ENCODE measurements around the gene SDR9C7.
"Not testable (repeated sequence)": the region's sequence is repeated elsewhere in the genome, so short reads cannot be mapped to it uniquely, and the experiment has no call there.

SDR9C7 gene

GRCh38 chr12:56880125-56880992 is 53.8 kb downstream of the SDR9C7 start:
- Mint-ChIP-seq H3K36me3 (ENCODE audit: low read depth) (no peaks in the 10 kb centered on the region), H3K27me3 (ENCODE audit: low read depth) (no peaks in the 10 kb centered on the region), H3K4me3 (no peak overlapping the region), H3K27ac (no peak overlapping the region), H3K4me1 (ENCODE audit: low read depth) (no peaks in the 10 kb centered on the region), H3K9me3 (peaks cover 12% of the 10 kb centered on the region)

DNA sequence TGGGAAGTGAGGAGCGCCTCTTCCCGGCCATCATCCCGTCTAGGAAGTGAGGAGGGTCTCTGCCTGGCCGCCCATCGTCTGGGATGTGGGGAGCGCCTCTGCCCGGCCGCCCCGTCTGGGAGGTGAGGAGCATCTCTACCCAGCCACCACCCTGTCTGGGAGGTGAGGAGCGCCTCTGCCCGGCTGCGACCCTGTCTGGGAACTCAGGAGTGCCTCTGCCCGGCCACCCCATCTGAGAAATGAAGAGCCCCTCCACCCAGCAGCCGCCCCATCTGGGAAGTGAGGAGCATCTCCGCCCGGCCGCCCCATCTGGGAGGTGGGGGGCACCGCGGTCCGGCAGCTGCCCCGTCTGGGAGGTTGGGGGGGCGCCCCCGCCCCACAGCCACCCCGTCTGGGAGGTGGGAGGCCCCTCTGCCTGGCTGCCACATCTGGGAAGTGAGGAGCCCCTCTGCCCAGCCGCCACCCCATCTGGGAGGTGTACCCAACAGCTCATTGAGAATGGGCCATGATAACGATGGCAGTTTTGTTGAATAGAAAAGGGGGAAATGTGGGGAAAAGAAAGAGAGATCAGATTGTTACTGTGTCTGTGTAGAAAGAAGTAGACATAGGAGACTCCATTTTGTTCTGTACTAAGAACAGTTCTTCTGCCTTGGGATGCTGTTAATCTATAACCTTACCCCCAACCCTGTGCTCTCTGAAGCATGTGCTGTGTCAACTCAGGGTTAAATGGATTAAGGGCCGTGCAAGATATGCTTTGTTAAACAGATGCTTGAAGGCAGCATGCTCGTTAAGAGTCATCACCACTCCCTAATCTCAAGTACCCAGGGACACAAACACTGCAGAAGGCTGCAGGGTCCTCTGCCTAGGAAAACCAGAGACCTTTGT is 54.7 kb downstream of the SDR9C7 start:
- not testable (repeated sequence) for H3K4me1 Mint-ChIP-seq (ENCODE audit: low read depth); H3K27me3 Mint-ChIP-seq (ENCODE audit: low read depth); H3K4me3 Mint-ChIP-seq; H3K27ac Mint-ChIP-seq; H3K36me3 Mint-ChIP-seq (ENCODE audit: low read depth)
- H3K9me3 Mint-ChIP-seq: peaks cover 12% of the 10 kb centered on the region

DNA sequence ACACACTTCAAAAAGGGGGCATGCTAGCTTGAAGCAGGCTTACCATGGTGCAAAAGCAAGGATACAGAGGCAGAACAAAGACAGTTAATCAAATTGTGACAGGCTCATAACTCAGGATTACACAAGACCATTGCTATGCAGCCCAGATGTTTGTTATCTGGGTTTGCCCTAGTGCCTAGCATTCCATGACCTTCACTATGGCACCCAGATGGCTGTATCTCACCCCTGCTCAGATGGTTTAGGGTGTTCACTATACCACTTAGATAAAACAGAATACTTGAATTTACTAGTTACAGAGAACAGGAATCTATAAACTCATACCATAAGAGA is 56.2 kb downstream of the SDR9C7 start:
- peaks cover 10% of the 10 kb centered on the region for H3K9me3 Mint-ChIP-seq
- no peaks in the 10 kb centered on the region for H3K27me3 Mint-ChIP-seq (ENCODE audit: low read depth)
- no peaks in the 10 kb centered on the region for H3K36me3 Mint-ChIP-seq (ENCODE audit: low read depth)
- H3K4me3 Mint-ChIP-seq: no peak overlapping the region
- H3K4me1 Mint-ChIP-seq (ENCODE audit: low read depth): no peaks in the 10 kb centered on the region
- no peak overlapping the region for H3K27ac Mint-ChIP-seq

DNA sequence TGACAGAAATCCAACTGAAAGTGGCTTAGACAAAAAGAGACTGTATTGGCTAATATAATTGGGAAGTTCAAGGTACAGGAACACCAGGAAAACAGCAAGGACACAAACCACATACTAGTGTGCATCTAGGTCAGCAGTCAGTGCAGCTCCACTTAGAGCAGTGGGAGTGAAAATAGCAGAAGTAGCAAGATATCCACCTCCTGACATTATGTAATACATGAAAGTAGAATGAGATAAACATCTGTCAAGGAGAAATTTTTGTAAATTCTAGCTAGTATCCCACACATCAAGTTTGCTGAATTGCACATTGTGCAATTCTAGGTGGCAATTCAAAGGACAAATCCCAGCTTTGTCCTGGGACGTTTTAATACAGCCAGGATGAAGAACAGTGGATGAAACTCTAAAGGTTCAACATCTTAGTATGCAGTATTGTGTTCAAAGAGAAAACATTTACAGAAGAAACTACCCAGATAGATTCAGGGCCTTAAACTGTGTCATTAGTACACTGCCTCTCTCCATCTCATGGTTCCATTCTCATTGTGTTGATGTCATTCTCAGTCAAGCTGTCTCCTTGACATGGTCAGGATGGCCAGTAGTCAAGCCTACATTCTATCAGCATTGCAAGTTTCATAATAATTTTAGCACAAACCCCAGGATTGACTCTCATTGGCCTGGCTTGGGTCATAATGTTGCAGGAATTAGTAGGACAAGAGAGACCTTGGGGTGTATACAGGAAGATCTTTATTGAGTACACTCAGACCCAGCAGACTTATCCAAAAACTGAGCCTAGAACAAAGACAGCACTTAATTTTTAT is 56.8 kb downstream of the SDR9C7 start:
- Mint-ChIP-seq H3K4me1 (ENCODE audit: low read depth) (no peaks in the 10 kb centered on the region), H3K27me3 (ENCODE audit: low read depth) (no peaks in the 10 kb centered on the region), H3K27ac (no peak overlapping the region), H3K4me3 (no peak overlapping the region), H3K36me3 (ENCODE audit: low read depth) (no peaks in the 10 kb centered on the region), H3K9me3 (peaks cover 10% of the 10 kb centered on the region)

DNA sequence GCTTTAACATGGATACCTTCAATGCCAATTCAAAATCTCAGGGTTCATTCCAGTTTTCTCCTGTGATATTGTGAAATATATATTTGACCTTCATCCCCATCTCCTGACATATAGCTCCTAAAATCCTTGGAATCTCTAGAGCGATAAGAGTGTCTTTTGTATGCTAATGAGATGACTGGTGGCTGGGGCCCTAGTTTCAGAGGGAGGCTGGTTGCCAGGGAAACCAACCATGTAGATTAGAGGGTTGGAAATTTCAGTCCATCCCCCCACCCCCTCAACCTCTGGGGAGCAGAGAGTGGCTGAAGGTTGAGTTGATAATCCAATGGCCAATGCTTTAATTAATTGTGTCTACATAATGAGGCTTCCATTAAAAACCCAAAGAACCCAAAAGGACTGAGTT is 59.4 kb downstream of the SDR9C7 start:
- H3K27me3 Mint-ChIP-seq (ENCODE audit: low read depth): no peaks in the 10 kb centered on the region
- no peak overlapping the region for H3K4me3 Mint-ChIP-seq
- H3K36me3 Mint-ChIP-seq (ENCODE audit: low read depth): no peaks in the 10 kb centered on the region
- no peaks in the 10 kb centered on the region for H3K9me3 Mint-ChIP-seq
- no peaks in the 10 kb centered on the region for H3K4me1 Mint-ChIP-seq (ENCODE audit: low read depth)
- no peak overlapping the region for H3K27ac Mint-ChIP-seq

DNA sequence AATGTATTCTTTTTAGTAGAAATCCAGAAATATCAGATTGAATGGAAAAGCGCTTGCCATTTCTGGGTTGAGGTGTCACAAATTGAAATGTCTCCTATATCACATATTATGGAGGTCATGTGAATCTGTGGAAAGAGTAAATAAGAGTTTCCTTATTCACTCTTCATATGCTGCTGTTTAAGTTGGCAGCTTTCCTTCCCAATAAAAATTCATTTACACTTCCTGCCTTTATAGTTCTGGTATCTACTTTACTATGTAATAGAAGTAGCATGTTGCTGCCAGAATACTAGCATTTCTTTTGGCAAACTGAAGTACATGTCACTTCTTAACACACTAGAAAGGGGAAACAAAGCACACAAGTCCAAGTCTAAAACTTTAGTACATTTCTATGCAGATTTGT is 60.8 kb downstream of the SDR9C7 start:
- Mint-ChIP-seq H3K36me3 (ENCODE audit: low read depth) (no peaks in the 10 kb centered on the region), H3K4me1 (ENCODE audit: low read depth) (no peaks in the 10 kb centered on the region), H3K9me3 (peaks cover 8% of the 10 kb centered on the region), H3K27ac (no peak overlapping the region), H3K4me3 (no peak overlapping the region), H3K27me3 (ENCODE audit: low read depth) (no peaks in the 10 kb centered on the region)

Measured in T-helper 1 cell treated with Interleukin-12 subunit alpha and Interleukin-12 subunit beta and Interleukin-4 antibody, amounts not matched to agents 30 μg/mL and 1 μg/mL, for 36 hours (primary cell).